NCI-H1930 (cell line): ENCODE measurements around the gene GALNT14.

ENCODE experiments used
- DNase-seq, 2 experiments: peaks; one replicate each; lab custom pipeline; 2025; lab: John Stamatoyannopoulos, UW

GALNT14 gene

GRCh38 chr2:31054842-31055388, 83.3 kb downstream of the GALNT14 start:
- no peak for DNase-seq

GRCh38 chr2:31053929-31054782, 84.1 kb downstream of the GALNT14 start:
- DNase-seq, result no peak

- DNase-seq, result no peak
These were observed 86.0 kb downstream of the GALNT14 start for GRCh38 chr2:31052284-31052683.

- no peak for DNase-seq
These were observed 86.7 kb downstream of the GALNT14 start for GRCh38 chr2:31051258-31052140.

- no peak for DNase-seq
These were observed 88.2 kb downstream of the GALNT14 start for GRCh38 chr2:31049916-31050588.

GRCh38 chr2:31049264-31049663, 89.0 kb downstream of the GALNT14 start:
- DNase-seq, result no peak

- DNase-seq, result no peak
These were observed 90.6 kb downstream of the GALNT14 start for GRCh38 chr2:31047599-31047998.

GRCh38 chr2:31038385-31038784, 99.9 kb downstream of the GALNT14 start:
- DNase-seq, result no peak

GRCh38 chr2:31037058-31037457, 101.2 kb downstream of the GALNT14 start:
- no peak for DNase-seq

GRCh38 chr2:31033032-31033431, 105.2 kb downstream of the GALNT14 start:
- DNase-seq, result no peak

GRCh38 chr2:31032475-31032874, 105.8 kb downstream of the GALNT14 start:
- DNase-seq, result no peak

- no peak for DNase-seq
These were observed 107.0 kb downstream of the GALNT14 start for GRCh38 chr2:31031132-31031706.

- no peak for DNase-seq
These were observed 109.8 kb downstream of the GALNT14 start for GRCh38 chr2:31028417-31028816.

- no peak for DNase-seq
These were observed 110.7 kb downstream of the GALNT14 start for GRCh38 chr2:31027549-31027948.

- DNase-seq, result no peak
These were observed 114.7 kb downstream of the GALNT14 start for GRCh38 chr2:31023541-31023940.

- DNase-seq, result no peak
These were observed 117.5 kb downstream of the GALNT14 start for GRCh38 chr2:31020713-31021112.

- no peak for DNase-seq
These were observed 120.0 kb downstream of the GALNT14 start for GRCh38 chr2:31018280-31018679.

- no peak for DNase-seq
These were observed 121.6 kb downstream of the GALNT14 start for GRCh38 chr2:31016648-31017047.

GRCh38 chr2:31014516-31014915, 123.7 kb downstream of the GALNT14 start:
- DNase-seq, result no peak

GRCh38 chr2:31013301-31013700, 124.9 kb downstream of the GALNT14 start:
- no peak for DNase-seq

GRCh38 chr2:31012406-31012805, 125.8 kb downstream of the GALNT14 start:
- DNase-seq, result no peak

GRCh38 chr2:31011587-31011986, 126.7 kb downstream of the GALNT14 start:
- no peak for DNase-seq
